Gastroesophageal sphincter (tissue), 4 donors: ENCODE measurements around the gene MAGEB17. TPM values are rescaled to one million over a fixed set of nuclear protein-coding genes. Genes with fewer than 3 reads are reported as not detected.

Source experiments
- ATAC-seq: fragments of 150-250 bp; one replicate; pipeline ENCODE4 v1.9.1; 2016; ENCODE audit warnings: mild to moderate bottlenecking, moderate library complexity
- H3K27ac ChIP-seq, 4 donors: fragments of 200-600 bp; sonication (generic) in 3 of 4; 1 replicate in 3 of 4; 2 replicates in 1 of 4; pipeline ENCODE4 v1.5.1; 2016 to 2019
- H3K27me3 ChIP-seq: fragments of 200-600 bp; sonication (generic); one replicate; pipeline ENCODE4 v1.5.1; 2019
- H3K36me3 ChIP-seq, 2 donors: fragments of 200-600 bp; sonication (generic); one replicate each; pipeline ENCODE4 v1.5.1; 2019; ENCODE audit warnings: control low read depth in 1 of 2
- H3K4me1 ChIP-seq, 3 donors: fragments of 200-600 bp; sonication (generic); 1 replicate in 2 of 3; 2 replicates in 1 of 3; pipeline ENCODE4 v1.5.1; 2016 to 2019; ENCODE audit warnings: control low read depth in 2 of 3
- H3K4me3 ChIP-seq, 2 donors: fragments of 200-600 bp; sonication (generic); one replicate each; pipeline ENCODE4 v1.5.1; 2019; ENCODE audit warnings: mild to moderate bottlenecking in 1 of 2, moderate library complexity in 1 of 2
- H3K9me3 ChIP-seq, 3 donors: fragments of 200-600 bp; sonication (generic); one replicate each; pipeline ENCODE4 v1.5.1; 2017 to 2019; ENCODE audit warnings: control low read depth in 2 of 3
- EP300 ChIP-seq: sonication (generic); formaldehyde crosslinking; IDR thresholded peaks from one replicate; pipeline ENCODE4 v1.6.1; 2017; ENCODE audit warnings: antibody characterized with exemption, mild to moderate bottlenecking
- POLR2A ChIP-seq, 2 donors: fragments of 450-650 bp; IDR thresholded peaks; one replicate each; pipeline ENCODE4 v1.6.1; 2017; ENCODE audit warnings: antibody characterized with exemption in 2 of 2, mild to moderate bottlenecking in 2 of 2, moderate library complexity in 1 of 2
- POLR2AphosphoS5 ChIP-seq: sonication (generic); formaldehyde crosslinking; IDR thresholded peaks from one replicate; pipeline ENCODE4 v1.6.1; 2017; ENCODE audit warnings: antibody characterized with exemption
- WGBS, 2 donors: methylation state at CpG; one replicate each; pipeline ENCODE4 v1.1.5; 2018; ENCODE audit warnings: low coverage in 1 of 2; 5-methylcytosine and 5-hydroxymethylcytosine counted together
- total RNA-seq, 4 donors: library from RNA; depleted of rRNA; stranded (reverse); fragments of >200 nt; gene quantifications; one replicate each; pipeline ENCODE4 v1.1.0, GENCODE V29; 2016
- TF ChIP-seq, protein P1 (sequence below), 4 experiments: fragments of 200-600 bp in 2 of 4; fragments of 450-650 bp in 2 of 4; sonication (generic) in 1 of 4; IDR thresholded peaks; one replicate each; pipeline ENCODE4 v1.5.1; 2017 to 2019; ENCODE audit warnings: antibody characterized with exemption in 4 of 4, mild to moderate bottlenecking in 2 of 4, moderate library complexity in 2 of 4

MAGEB17 gene
- total RNA-seq, 4 donors from 2014 or later, result 1.4 to 2.4 (median 1.9) TPM; not detected in 1

DNA sequence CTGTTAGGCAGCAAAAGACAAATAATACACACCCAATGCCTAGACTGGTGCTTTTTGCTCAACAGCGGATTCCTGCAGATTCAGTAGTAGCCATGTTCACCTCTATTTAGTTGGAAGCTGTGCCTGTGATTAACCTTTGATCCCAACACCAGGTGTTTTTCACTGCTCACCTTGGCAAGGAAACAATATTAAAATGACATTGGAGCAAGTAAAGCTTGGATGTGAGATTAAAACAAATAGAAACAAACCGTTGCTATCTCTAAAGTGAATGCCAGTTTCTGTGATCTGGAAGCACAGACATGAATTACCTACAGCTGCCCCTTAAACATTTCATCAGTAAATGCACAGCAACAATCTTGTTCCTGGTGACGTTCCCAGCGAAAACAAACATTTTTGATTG is 35.7 kb downstream of the MAGEB17 start:
- Histone ChIP-seq H3K4me1 (no peaks in the 10 kb centered on the region), H3K36me3 (no peaks in the 10 kb centered on the region), H3K4me3 (no peak overlapping the region), H3K27me3 (no peaks in the 10 kb centered on the region), H3K9me3 (no peaks in the 10 kb centered on the region), H3K27ac (no peak overlapping the region)
- TF ChIP-seq EP300 (no peak), POLR2A (IDR thresholded peaks at IDR 0.05) (no peak), POLR2AphosphoS5 (no peak)
- TF ChIP-seq, protein P1, sequence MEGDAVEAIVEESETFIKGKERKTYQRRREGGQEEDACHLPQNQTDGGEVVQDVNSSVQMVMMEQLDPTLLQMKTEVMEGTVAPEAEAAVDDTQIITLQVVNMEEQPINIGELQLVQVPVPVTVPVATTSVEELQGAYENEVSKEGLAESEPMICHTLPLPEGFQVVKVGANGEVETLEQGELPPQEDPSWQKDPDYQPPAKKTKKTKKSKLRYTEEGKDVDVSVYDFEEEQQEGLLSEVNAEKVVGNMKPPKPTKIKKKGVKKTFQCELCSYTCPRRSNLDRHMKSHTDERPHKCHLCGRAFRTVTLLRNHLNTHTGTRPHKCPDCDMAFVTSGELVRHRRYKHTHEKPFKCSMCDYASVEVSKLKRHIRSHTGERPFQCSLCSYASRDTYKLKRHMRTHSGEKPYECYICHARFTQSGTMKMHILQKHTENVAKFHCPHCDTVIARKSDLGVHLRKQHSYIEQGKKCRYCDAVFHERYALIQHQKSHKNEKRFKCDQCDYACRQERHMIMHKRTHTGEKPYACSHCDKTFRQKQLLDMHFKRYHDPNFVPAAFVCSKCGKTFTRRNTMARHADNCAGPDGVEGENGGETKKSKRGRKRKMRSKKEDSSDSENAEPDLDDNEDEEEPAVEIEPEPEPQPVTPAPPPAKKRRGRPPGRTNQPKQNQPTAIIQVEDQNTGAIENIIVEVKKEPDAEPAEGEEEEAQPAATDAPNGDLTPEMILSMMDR (IDR thresholded peaks at IDR 0.05), result no peak
- WGBS, 2 donors, result 78 to 80% methylated on average over 3 to 4 of the region's 4 CpGs
- ATAC-seq, result no peak

DNA sequence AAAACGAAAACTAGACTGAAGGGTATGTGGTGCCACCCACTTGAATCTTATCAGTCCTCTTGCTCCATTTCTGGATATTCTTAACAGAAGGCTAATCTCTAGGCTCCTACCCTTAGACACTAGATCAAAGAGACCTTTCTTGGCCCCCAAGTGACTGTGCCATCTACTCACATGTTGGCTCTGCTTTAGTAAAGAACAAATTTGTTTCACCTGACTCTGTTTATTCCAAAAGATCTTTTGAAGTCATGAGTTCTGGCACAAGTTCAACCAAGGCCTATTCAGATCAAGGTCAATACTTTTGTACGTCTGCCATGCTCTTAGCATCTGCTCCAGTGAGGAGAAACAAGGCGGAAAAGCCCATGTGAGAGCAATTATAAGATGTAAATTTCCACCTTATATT is 37.3 kb downstream of the MAGEB17 start:
- H3K36me3 ChIP-seq, result no peaks in the 10 kb centered on the region
- ATAC-seq, result no peak
- no peak overlapping the region for H3K27ac ChIP-seq
- H3K27me3 ChIP-seq, result no peaks in the 10 kb centered on the region
- H3K9me3 ChIP-seq, result no peaks in the 10 kb centered on the region
- TF ChIP-seq, protein P1 (IDR thresholded peaks at IDR 0.05), result no peak
- no peak for TF ChIP-seq EP300
- no peak for TF ChIP-seq POLR2A (IDR thresholded peaks at IDR 0.05)
- TF ChIP-seq POLR2AphosphoS5, result no peak
- no peak overlapping the region for H3K4me3 ChIP-seq
- no peaks in the 10 kb centered on the region for H3K4me1 ChIP-seq
- WGBS, 2 donors, result 80 to 87% methylated on average over 2 to 3 of the region's 3 CpGs

- ATAC-seq, result no peak
- H3K4me1 ChIP-seq, result no peaks in the 10 kb centered on the region
These were observed 38.6 kb downstream of the MAGEB17 start for GRCh38 chrX:16205840-16206239.

DNA sequence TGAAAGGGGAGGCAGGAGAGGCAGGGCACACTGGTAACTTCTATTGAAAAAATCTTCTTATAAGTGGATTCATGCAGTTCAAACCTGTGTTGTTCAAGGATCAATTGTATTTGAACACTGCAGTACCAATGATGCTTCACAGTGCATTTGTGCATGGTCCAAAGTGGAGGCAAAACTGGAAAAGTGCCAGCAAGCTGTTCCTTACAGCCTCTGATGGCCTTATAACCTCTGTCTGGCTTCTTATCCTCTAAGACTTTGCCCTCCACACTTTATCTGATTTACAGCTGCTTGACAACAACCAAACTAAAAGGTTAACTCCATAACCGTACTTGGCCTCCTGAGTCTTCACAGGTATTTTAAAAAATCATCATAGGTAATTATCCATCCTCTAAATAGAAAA is 40.4 kb downstream of the MAGEB17 start:
- Histone ChIP-seq H3K4me3 (no peak overlapping the region), H3K4me1 (no peaks in the 10 kb centered on the region), H3K27ac (no peak overlapping the region), H3K27me3 (no peaks in the 10 kb centered on the region), H3K9me3 (no peaks in the 10 kb centered on the region), H3K36me3 (no peaks in the 10 kb centered on the region)
- 75 to 88% methylated on average over 1 of the region's 1 CpG for WGBS, 2 donors
- no peak for ATAC-seq
- TF ChIP-seq POLR2A (IDR thresholded peaks at IDR 0.05), result no peak

More at GRCh38 chrX:16205840-16206239, 38.6 kb downstream of the MAGEB17 start:
- WGBS, 2 donors, result 51 to 56% methylated on average over 3 of the region's 3 CpGs
- Histone ChIP-seq H3K27me3 (no peaks in the 10 kb centered on the region), H3K9me3 (no peaks in the 10 kb centered on the region), H3K27ac (no peak overlapping the region), H3K36me3 (no peaks in the 10 kb centered on the region), H3K4me3 (no peak overlapping the region)
- TF ChIP-seq, protein P1 (IDR thresholded peaks at IDR 0.05), result no peak
- TF ChIP-seq POLR2A (IDR thresholded peaks at IDR 0.05), result no peak
- no peak for TF ChIP-seq EP300
- no peak for TF ChIP-seq POLR2AphosphoS5

DNA sequence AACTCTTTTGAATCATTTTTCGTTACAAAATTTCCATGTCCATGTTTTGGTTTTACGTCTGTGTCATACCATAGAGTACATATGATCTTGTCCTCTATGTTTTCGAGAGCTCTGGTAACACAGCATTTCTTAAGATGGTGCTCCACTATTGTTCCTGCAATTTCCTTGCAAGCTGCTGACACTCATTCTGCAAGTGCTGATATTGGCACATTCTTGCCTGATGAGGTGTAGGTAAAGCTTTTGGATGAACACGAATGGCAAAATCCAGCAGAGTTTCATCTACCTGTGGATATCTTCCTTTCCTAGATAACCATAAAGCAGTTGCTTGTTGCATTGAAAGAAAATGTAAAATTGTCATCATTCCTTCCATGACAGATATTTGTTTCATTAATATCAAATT is 41.3 kb downstream of the MAGEB17 start:
- no peak for ATAC-seq
- no peak overlapping the region for H3K4me3 ChIP-seq
- H3K27ac ChIP-seq, result no peak overlapping the region
- TF ChIP-seq, protein P1 (IDR thresholded peaks at IDR 0.05), result no peak
- TF ChIP-seq POLR2A (IDR thresholded peaks at IDR 0.05), result no peak
- H3K27me3 ChIP-seq, result no peaks in the 10 kb centered on the region
- WGBS, 2 donors, result 76 to 90% methylated on average over 4 of the region's 4 CpGs
- no peaks in the 10 kb centered on the region for H3K9me3 ChIP-seq
- H3K4me1 ChIP-seq, result no peaks in the 10 kb centered on the region
- H3K36me3 ChIP-seq, result no peaks in the 10 kb centered on the region
